K562 (cell line): ENCODE results near the gene RNASEH2A. TPM values are rescaled to one million over a fixed set of nuclear protein-coding genes. Genes with fewer than 3 reads are reported as not detected.
A peak's percentile ranks its signal among the peaks of the same experiment; 100 is the strongest.

ENCODE experiments used
- FOXP1 ChIP-seq: sonication (generic); formaldehyde crosslinking; IDR thresholded peaks from 2 replicates; pipeline ENCODE4 v1.8.0; 2022; ENCODE audit warnings: mild to moderate bottlenecking, missing genetic modification reagents
- MYC ChIP-seq, 2 experiments: fragments of 250-450 bp in 1 of 2; sonication (Bioruptor Pico) in 1 of 2; IDR thresholded peaks; 2 replicates each; pipeline versions ENCODE4 v1.5.1 to v1.6.1; 2012 to 2021; ENCODE audit warnings: low read depth in 2 of 2, borderline replicate concordance in 1 of 2, improper control_type of control experiment in 1 of 2, low read length in 1 of 2, mild to moderate bottlenecking in 1 of 2, moderate library complexity in 1 of 2
- NCOA4 ChIP-seq: fragments of 450-650 bp; IDR thresholded peaks from 2 replicates; pipeline ENCODE4 v1.6.1; 2018; ENCODE audit warnings: mild to moderate bottlenecking; ENCODE audit not compliant: partially characterized antibody
- NELFE ChIP-seq: IDR thresholded peaks from 2 replicates; pipeline ENCODE4 v1.6.1; 2011; ENCODE audit warnings: mild to moderate bottlenecking; ENCODE audit not compliant: insufficient read depth, insufficient read length
- RBM25 ChIP-seq: fragments of 200-400 bp; formaldehyde crosslinking; IDR thresholded peaks from 2 replicates; pipeline ENCODE4 v1.6.1; 2018; ENCODE audit warnings: low read length, low read depth, moderate library complexity; ENCODE audit not compliant: severe bottlenecking
- SMAD1 ChIP-seq: fragments of 150-350 bp; IDR thresholded peaks from 2 replicates; pipeline ENCODE4 v1.6.1; 2014; ENCODE audit warnings: low read length, low read depth; ENCODE audit not compliant: partially characterized antibody
- THAP7 ChIP-seq: fragments of 250-450 bp; sonication (Bioruptor Pico); IDR thresholded peaks from 2 replicates; pipeline ENCODE4 v1.5.0; 2021
- ZNF316 ChIP-seq: fragments of 450-650 bp; IDR thresholded peaks from 2 replicates; pipeline ENCODE4 v1.6.1; 2016
- ZNF639 ChIP-seq, 2 experiments: fragments of 200-800 bp in 1 of 2; sonication (Bioruptor generic) in 1 of 2; sonication (generic) in 1 of 2; formaldehyde crosslinking in 1 of 2; IDR thresholded peaks in 1 of 2; conservative IDR thresholded peaks in 1 of 2; 2 replicates each; pipeline versions ENCODE4 v1.5.0 to v1.6.1; 2016 to 2020; ENCODE audit warnings: missing compliant biosample characterization in 1 of 2, missing genetic modification characterization in 1 of 2, missing genetic modification reagents in 1 of 2
- ZNF766 ChIP-seq: fragments of 200-800 bp; sonication (Bioruptor generic); conservative IDR thresholded peaks from 2 replicates; pipeline ENCODE4 v1.6.1; 2016; ENCODE audit warnings: missing genetic modification characterization, missing compliant biosample characterization
- ZNF780A ChIP-seq: fragments of 250-450 bp; sonication (Bioruptor Pico); IDR thresholded peaks from 2 replicates; pipeline ENCODE4 v1.5.0; 2021; ENCODE audit warnings: mild to moderate bottlenecking
- polyA plus RNA-seq, 8 experiments: library from polyadenylated mRNA; depleted of rRNA in 4 of 8; stranded (reverse) in 5 of 8; unstranded in 3 of 8; fragments of >200 nt; fragmentation: Nextera tagmentation in 2 of 8; fragmentation: Illumina TruSeq in 1 of 8; extraction: Ambion mirVana in 2 of 8; extraction: Trizol in 1 of 8; gene quantifications; 2 replicates each; pipeline versions ENCODE4 v1.2.1 to v1.2.3, GENCODE V29; 2011 to 2014; ENCODE audit warnings: inconsistent platforms in 1 of 8, missing spikeins in 1 of 8
- total RNA-seq, 7 experiments: library from RNA; depleted of rRNA in 6 of 7; stranded (reverse); fragments of >200 nt in 6 of 7; fragmentation: Illumina TruSeq in 2 of 7; extraction: Trizol in 2 of 7; gene quantifications; 2 replicates each; pipeline versions ENCODE4 v1.2.1 to v1.2.3, GENCODE V29; 2011 to 2021; ENCODE audit warnings: low replicate concordance in 1 of 7
- TF ChIP-seq, protein P1 (sequence below): IDR thresholded peaks from 3 replicates; pipeline ENCODE4 v1.6.1; 2011; ENCODE audit warnings: borderline replicate concordance, mild to moderate bottlenecking; ENCODE audit not compliant: insufficient read length, insufficient read depth
- TF ChIP-seq, protein P2 (sequence below), 2 experiments: fragments of 450-650 bp; formaldehyde crosslinking in 1 of 2; IDR thresholded peaks; 2 replicates each; pipeline versions ENCODE4 v1.4.0 to v1.6.1; 2014 to 2020; ENCODE audit warnings: mild to moderate bottlenecking in 2 of 2, borderline replicate concordance in 1 of 2, low read depth in 1 of 2

Gene RNASEH2A
- total and polyA plus RNA-seq, 9 of the 15 experiments (the other 6 are each of a cell fraction or from before 2014, with no cell fraction given) = 22.3 to 78.0 (median 61.7) TPM

DNA sequence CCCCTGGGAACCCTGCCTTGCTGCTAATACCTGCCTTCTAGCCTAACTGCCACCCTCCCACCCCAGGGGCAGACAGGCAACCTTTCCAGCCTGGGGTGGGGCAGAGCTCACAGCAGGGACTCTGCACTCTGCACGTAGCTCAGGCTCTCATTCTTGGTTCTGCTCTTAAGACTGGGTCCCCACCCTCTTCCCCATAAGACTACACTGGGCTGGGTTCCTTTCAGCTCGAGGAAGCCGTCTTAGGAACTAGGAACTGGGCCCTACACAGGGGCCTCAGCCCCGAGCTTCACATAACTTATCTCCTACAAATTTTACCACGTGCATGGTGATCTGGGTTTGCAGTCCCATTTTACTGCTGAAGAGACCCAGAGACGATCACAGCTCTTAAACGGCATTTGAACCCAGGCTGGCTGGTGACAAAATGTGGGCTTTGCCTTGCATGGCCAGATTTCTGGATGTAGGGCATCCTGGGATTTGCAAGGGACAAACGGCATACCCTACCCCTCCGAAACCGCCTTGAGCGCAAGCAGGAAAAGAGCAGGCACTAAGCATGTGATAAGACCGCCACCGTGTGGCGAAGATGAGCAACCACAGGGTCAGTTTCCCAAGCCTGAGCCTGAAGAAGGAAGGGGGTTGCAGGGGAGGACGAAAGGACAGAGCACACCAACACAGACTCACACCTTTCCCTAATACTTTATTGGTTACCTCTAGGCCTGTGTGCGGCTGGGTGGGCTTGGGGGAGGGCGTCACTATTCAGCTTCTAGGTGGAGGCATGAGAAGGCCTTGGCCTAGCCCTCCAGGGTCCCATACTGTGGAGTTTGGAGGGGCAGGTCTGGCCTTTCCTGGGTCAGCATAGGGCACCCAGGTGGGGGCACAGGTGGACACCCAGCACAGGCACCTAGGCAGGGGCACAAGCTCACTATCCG is 10.0 kb upstream of the RNASEH2A start (continued):
- TF ChIP-seq FOXP1 (0 out of 2 replicates have a peak, but pooled peaks have one; percentile 83), ZNF766 (no peak; the same call in 1 of the 2 replicates), SMAD1 (no peak), ZNF780A (CRISPR knock-in tag) (no peak), THAP7 (CRISPR knock-in tag) (no peak), ZNF639 (CRISPR knock-in tag; conservative IDR thresholded peaks at IDR 0.05 in 1 of 2, IDR thresholded peaks at IDR 0.05 in 1 of 2) (no peak), RBM25 (no peak), ZNF316 (no peak), NELFE (no peak), MYC (IDR thresholded peaks at IDR 0.05; ENCODE audit: low read depth, low read length) (peak; percentile 57), MYC (CRISPR knock-in tag; IDR thresholded peaks at IDR 0.05; ENCODE audit: borderline replicate concordance, low read depth) (no peak), NCOA4 (no peak)
- TF ChIP-seq, protein P1, sequence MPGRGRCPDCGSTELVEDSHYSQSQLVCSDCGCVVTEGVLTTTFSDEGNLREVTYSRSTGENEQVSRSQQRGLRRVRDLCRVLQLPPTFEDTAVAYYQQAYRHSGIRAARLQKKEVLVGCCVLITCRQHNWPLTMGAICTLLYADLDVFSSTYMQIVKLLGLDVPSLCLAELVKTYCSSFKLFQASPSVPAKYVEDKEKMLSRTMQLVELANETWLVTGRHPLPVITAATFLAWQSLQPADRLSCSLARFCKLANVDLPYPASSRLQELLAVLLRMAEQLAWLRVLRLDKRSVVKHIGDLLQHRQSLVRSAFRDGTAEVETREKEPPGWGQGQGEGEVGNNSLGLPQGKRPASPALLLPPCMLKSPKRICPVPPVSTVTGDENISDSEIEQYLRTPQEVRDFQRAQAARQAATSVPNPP = no peak
- TF ChIP-seq, protein P2, sequence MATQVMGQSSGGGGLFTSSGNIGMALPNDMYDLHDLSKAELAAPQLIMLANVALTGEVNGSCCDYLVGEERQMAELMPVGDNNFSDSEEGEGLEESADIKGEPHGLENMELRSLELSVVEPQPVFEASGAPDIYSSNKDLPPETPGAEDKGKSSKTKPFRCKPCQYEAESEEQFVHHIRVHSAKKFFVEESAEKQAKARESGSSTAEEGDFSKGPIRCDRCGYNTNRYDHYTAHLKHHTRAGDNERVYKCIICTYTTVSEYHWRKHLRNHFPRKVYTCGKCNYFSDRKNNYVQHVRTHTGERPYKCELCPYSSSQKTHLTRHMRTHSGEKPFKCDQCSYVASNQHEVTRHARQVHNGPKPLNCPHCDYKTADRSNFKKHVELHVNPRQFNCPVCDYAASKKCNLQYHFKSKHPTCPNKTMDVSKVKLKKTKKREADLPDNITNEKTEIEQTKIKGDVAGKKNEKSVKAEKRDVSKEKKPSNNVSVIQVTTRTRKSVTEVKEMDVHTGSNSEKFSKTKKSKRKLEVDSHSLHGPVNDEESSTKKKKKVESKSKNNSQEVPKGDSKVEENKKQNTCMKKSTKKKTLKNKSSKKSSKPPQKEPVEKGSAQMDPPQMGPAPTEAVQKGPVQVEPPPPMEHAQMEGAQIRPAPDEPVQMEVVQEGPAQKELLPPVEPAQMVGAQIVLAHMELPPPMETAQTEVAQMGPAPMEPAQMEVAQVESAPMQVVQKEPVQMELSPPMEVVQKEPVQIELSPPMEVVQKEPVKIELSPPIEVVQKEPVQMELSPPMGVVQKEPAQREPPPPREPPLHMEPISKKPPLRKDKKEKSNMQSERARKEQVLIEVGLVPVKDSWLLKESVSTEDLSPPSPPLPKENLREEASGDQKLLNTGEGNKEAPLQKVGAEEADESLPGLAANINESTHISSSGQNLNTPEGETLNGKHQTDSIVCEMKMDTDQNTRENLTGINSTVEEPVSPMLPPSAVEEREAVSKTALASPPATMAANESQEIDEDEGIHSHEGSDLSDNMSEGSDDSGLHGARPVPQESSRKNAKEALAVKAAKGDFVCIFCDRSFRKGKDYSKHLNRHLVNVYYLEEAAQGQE (IDR thresholded peaks at IDR 0.05; ENCODE audit: borderline replicate concordance) = peak; percentile 93
- TF ChIP-seq, protein P2 (CRISPR knock-in tag; IDR thresholded peaks at IDR 0.05; ENCODE audit: low read depth) = peak; percentile 42; the same call in 1 of the 2 replicates
